GM12878 (cell line): Measurements from ENCODE around the gene ZNF480. TPM values are rescaled to one million over a fixed set of nuclear protein-coding genes. Genes with fewer than 3 reads are reported as not detected.
"Not testable (repeated sequence)": the region's sequence is repeated elsewhere in the genome, so short reads cannot be mapped to it uniquely, and the experiment has no call there.

Experiments used
- ATAC-seq: fragments of 200-7000 bp; cut with Tn5 transposase; 3 replicates; pipeline ENCODE4 v1.9.1; 2020; ENCODE audit warnings: mild to moderate bottlenecking, moderate library complexity
- BruUV-seq: library from RNA; stranded (reverse); fragments of 400-500 nt; replicated peaks from 2 replicates; lab custom pipeline; 2021; lab: Mats Ljungman, UMichigan
- CTCF ChIA-PET: fragments of 300-600 bp; sonication (Branson Sonifier 250); formaldehyde crosslinking; extraction: SDS; loops from one replicate; lab custom pipeline; 2021; ENCODE audit warnings: inconsistent platforms; lab: Yijun Ruan, JAX
- POLR2A ChIA-PET: fragments of 350-600 bp; formaldehyde crosslinking; extraction: SDS; loops from one replicate; lab custom pipeline; 2021; ENCODE audit warnings: inconsistent platforms; lab: Charles Lee
- RAD21 ChIA-PET: fragments of 300-600 bp; sonication (Branson Sonifier 250); formaldehyde crosslinking; loops from one replicate; lab custom pipeline; 2023; ENCODE audit warnings: antibody characterized with exemption; ENCODE audit not compliant: unreplicated experiment; lab: Charles Lee
- SMC1A ChIA-PET: fragments of 300-600 bp; sonication (Branson Sonifier 250); formaldehyde crosslinking; loops from one replicate; lab custom pipeline; 2023; ENCODE audit not compliant: unreplicated experiment, uncharacterized antibody; lab: Charles Lee
- DNase-seq: peaks from one replicate; pipeline ENCODE4 v3.0.0-alpha.2; 2011; ENCODE audit warnings: low read depth, low spot score
- FAIRE-seq: peaks from 3 replicates; lab custom pipeline; 2011; peaks lifted over from hg19 to GRCh38; lab: Jason Lieb, UNC
- H2AFZ ChIP-seq: 2 replicates; pipeline ENCODE4 v1.6.0; 2011; ENCODE audit warnings: low read depth, low read length, control low read depth; ENCODE audit not compliant: control insufficient read depth
- H3K27ac ChIP-seq: 2 replicates; pipeline ENCODE4 v1.5.1; 2011; ENCODE audit warnings: control low read depth; ENCODE audit not compliant: control insufficient read depth, insufficient read depth
- H3K27me3 ChIP-seq, 2 experiments: replicated peaks in 1 of 2; 2 replicates each; pipeline versions ENCODE4 v1.6.0 to v1.6.1; 2011; ENCODE audit warnings: low read length in 1 of 2; ENCODE audit not compliant: control insufficient read depth in 2 of 2, insufficient read depth in 2 of 2
- H3K36me3 ChIP-seq, 2 experiments: 2 replicates each; pipeline ENCODE4 v1.5.1; 2011; ENCODE audit warnings: low read length in 1 of 2; ENCODE audit not compliant: control insufficient read depth in 2 of 2, insufficient read depth in 2 of 2
- H3K4me1 ChIP-seq: 2 replicates; pipeline ENCODE4 v1.6.1; 2011; ENCODE audit warnings: mild to moderate bottlenecking, low read length, moderate library complexity, mixed read lengths; ENCODE audit not compliant: control insufficient read depth, insufficient read depth
- H3K4me2 ChIP-seq: 2 replicates; pipeline ENCODE4 v1.6.0; 2011; ENCODE audit warnings: control low read depth; ENCODE audit not compliant: control insufficient read depth, insufficient read depth
- H3K4me3 ChIP-seq: fragments of 200-600 bp; sonication (generic); 2 replicates; pipeline ENCODE4 v1.5.1; 2016
- H3K79me2 ChIP-seq: 2 replicates; pipeline ENCODE4 v1.6.0; 2011; ENCODE audit warnings: low read length; ENCODE audit not compliant: control insufficient read depth, insufficient read depth
- H3K9ac ChIP-seq: 2 replicates; pipeline ENCODE4 v1.8.0; 2011; ENCODE audit warnings: low read length, control low read depth, mixed read lengths; ENCODE audit not compliant: control insufficient read depth, insufficient read depth
- H3K9me3 ChIP-seq: replicated peaks from 3 replicates; pipeline ENCODE4 v1.5.1; 2011; ENCODE audit warnings: mild to moderate bottlenecking, low read length; ENCODE audit not compliant: control insufficient read depth, insufficient read depth
- H4K20me1 ChIP-seq: 2 replicates; pipeline ENCODE4 v1.6.0; 2011; ENCODE audit not compliant: control insufficient read depth, insufficient read depth
- CREB1 ChIP-seq: IDR thresholded peaks from 2 replicates; pipeline ENCODE4 v1.6.1; 2012; ENCODE audit warnings: low read depth, mild to moderate bottlenecking, inconsistent platforms
- HDAC6 ChIP-seq: fragments of 200-600 bp; sonication (generic); IDR thresholded peaks from one replicate; pipeline ENCODE4 v1.8.0; 2017; ENCODE audit warnings: antibody characterized with exemption; ENCODE audit not compliant: unreplicated experiment
- WGBS: methylation state at CpG from one replicate; pipeline ENCODE4 v1.1.6; 2016; ENCODE audit warnings: low lambda C conversion rate; ENCODE audit not compliant: insufficient replicate concordance, insufficient coverage; ENCODE audit errors: missing lambda C conversion rate; 5-methylcytosine and 5-hydroxymethylcytosine counted together
- in situ Hi-C: fragments of 300-500 bp; cut with MboI; formaldehyde crosslinking; loops from 9 replicates; pipeline ENCODE4 v1.14.3; 2018; ENCODE audit warnings: mixed read lengths
- intact Hi-C: fragments of 100-400 bp; cut with micrococcal nuclease; formaldehyde crosslinking; loops from one replicate; pipeline ENCODE4 v1.14.2; 2022; ENCODE audit not compliant: unreplicated experiment
- polyA plus RNA-seq, 11 experiments: library from polyadenylated mRNA; depleted of rRNA in 4 of 11; unstranded in 6 of 11; stranded (reverse) in 5 of 11; fragments of >200 nt; fragmentation: Nextera tagmentation in 4 of 11; fragmentation: Illumina TruSeq in 1 of 11; extraction: Ambion mirVana in 4 of 11; extraction: Trizol in 1 of 11; gene quantifications; 1 replicate in 1 of 11; 2 replicates in 10 of 11; pipeline versions ENCODE4 v1.2.1 to v1.2.3, GENCODE V29; 2011 to 2016; ENCODE audit warnings: inconsistent platforms in 2 of 11, missing spikeins in 2 of 11, low read depth in 1 of 11
- total RNA-seq, 4 experiments: library from RNA; depleted of rRNA in 3 of 4; stranded (reverse); fragments of >200 nt in 3 of 4; fragmentation: Illumina TruSeq in 1 of 4; extraction: Trizol in 1 of 4; gene quantifications; 2 replicates each; pipeline versions ENCODE4 v1.2.1 to v1.2.3, GENCODE V29; 2013 to 2021
- TF ChIP-seq, protein P1 (sequence below): fragments of 450-650 bp; IDR thresholded peaks from 2 replicates; pipeline ENCODE4 v1.6.1; 2017; ENCODE audit warnings: low read depth, mild to moderate bottlenecking, moderate library complexity

ZNF480 gene
- total and polyA plus RNA-seq, 10 of the 15 experiments (the other 5 are each of a cell fraction or from before 2014, with no cell fraction given): 6.6 to 26.5 (median 16.8) TPM

GRCh38 chr19:52258426-52258825 lies 38.5 kb upstream of the ZNF480 start:
- DNase-seq: no peak
- Histone ChIP-seq H3K9ac (no peak overlapping the region), H3K9me3 (no peaks in the 10 kb centered on the region; the same call in 2 of the 3 replicates), H3K4me2 (no peak overlapping the region), H3K27ac (no peak overlapping the region), H3K27me3 (no peaks in the 10 kb centered on the region), H2AFZ (no peak overlapping the region), H3K4me1 (no peaks in the 10 kb centered on the region), H4K20me1 (no peaks in the 10 kb centered on the region), H3K36me3 (no peaks in the 10 kb centered on the region), H3K4me3 (no peak overlapping the region), H3K79me2 (no peaks in the 10 kb centered on the region)
- no TSS peak for BruUV-seq
- WGBS: 56% methylated on average over 5 of the region's 5 CpGs
- POLR2A ChIA-PET: no interaction called here
- SMC1A ChIA-PET: no interaction called here
- CTCF ChIA-PET: no interaction called here
- ATAC-seq: no peak
- no peak for FAIRE-seq
- intact Hi-C loops: no loop called here
- TF ChIP-seq, protein P1, sequence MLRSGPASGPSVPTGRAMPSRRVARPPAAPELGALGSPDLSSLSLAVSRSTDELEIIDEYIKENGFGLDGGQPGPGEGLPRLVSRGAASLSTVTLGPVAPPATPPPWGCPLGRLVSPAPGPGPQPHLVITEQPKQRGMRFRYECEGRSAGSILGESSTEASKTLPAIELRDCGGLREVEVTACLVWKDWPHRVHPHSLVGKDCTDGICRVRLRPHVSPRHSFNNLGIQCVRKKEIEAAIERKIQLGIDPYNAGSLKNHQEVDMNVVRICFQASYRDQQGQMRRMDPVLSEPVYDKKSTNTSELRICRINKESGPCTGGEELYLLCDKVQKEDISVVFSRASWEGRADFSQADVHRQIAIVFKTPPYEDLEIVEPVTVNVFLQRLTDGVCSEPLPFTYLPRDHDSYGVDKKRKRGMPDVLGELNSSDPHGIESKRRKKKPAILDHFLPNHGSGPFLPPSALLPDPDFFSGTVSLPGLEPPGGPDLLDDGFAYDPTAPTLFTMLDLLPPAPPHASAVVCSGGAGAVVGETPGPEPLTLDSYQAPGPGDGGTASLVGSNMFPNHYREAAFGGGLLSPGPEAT: no peak
- TF ChIP-seq HDAC6 (no peak), CREB1 (no peak)
- RAD21 ChIA-PET: no interaction called here
- in situ Hi-C loops: no loop called here

GRCh38 chr19:52265556-52265955 lies 31.4 kb upstream of the ZNF480 start:
- 80% methylated on average over 6 of the region's 6 CpGs for WGBS
- H3K9ac ChIP-seq, BruUV-seq, H2AFZ ChIP-seq, intact Hi-C loops, in situ Hi-C loops, H3K27me3 ChIP-seq, H3K4me3 ChIP-seq, POLR2A ChIA-PET, H3K27ac ChIP-seq, ATAC-seq, H3K4me2 ChIP-seq, H3K9me3 ChIP-seq, H3K36me3 ChIP-seq, RAD21 ChIA-PET, FAIRE-seq, H3K79me2 ChIP-seq, DNase-seq, H3K4me1 ChIP-seq, SMC1A ChIA-PET, H4K20me1 ChIP-seq: not testable (repeated sequence)
- CTCF ChIA-PET: interaction anchor here (1.1 kb wide), 1 partner anchor 28 kb away, joined by 3 read pairs; no protein-coding TSS in a partner anchor
